ENCODE data around the gene ARL3.
"Not testable (repeated sequence)": the region's sequence is repeated elsewhere in the genome, so short reads cannot be mapped to it uniquely, and the experiment has no call there.

ARL3 gene

DNA sequence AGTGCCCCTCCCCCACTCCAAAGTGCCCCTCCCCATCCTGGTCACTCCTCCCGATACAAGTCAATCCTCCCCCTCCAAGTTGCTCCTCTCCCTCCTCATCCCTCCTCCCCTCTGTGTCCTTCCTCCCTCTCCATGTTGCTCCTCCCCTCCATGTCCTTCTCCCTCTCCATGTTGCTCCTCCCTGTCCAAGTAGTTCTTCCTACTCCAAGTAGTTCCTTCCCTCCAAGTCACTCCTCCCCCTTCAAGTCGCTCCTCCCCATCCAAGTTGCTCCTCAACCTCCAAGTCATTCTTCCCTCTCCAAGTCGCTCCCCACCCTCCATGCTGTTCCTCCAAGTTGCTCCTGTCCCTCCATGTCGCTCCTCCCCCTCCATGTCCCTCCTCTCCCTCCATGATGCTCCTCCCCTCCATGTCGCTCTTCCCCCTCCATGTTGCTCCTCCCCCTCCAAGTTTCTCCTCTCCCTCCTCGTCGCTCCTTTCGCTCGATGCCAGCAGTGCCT is 20.9 kb upstream of the ARL3 start:
- DNase-seq, result no peak

- no peak for DNase-seq
Observed at GRCh38 chr10:102732661-102733060, 18.5 kb upstream of the ARL3 start.

DNA sequence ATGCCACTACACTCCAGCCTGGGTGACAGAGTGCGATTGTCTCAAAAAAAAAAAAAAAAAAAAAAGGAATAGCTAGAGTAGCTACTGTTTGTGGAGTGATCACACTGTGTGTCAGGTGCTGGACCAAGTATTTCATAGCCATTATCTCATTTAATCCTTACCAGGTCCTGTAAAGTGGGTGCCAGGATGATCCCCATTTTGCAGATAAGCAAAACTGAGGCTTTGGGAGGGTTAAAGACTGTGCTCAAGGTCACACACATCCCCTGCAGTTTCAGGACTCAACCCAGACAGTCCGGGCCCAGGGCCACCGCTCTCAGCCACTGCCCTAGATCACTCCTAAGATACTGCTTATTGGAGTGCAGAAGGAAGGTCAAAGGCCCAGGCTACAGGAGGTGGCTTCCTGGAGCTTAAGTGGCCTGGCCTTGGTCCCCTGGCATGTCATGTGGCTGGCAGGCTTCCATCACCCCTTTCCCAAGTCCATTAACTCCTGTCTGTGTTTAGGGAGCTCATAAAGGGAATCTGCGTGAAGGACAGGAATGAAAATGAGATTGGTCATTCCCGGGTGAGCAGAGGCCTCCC is 17.1 kb upstream of the ARL3 start:
- DNase-seq, result no peak

- DNase-seq, result no peak
Observed at GRCh38 chr10:102729029-102730026, 15.1 kb upstream of the ARL3 start.

DNA sequence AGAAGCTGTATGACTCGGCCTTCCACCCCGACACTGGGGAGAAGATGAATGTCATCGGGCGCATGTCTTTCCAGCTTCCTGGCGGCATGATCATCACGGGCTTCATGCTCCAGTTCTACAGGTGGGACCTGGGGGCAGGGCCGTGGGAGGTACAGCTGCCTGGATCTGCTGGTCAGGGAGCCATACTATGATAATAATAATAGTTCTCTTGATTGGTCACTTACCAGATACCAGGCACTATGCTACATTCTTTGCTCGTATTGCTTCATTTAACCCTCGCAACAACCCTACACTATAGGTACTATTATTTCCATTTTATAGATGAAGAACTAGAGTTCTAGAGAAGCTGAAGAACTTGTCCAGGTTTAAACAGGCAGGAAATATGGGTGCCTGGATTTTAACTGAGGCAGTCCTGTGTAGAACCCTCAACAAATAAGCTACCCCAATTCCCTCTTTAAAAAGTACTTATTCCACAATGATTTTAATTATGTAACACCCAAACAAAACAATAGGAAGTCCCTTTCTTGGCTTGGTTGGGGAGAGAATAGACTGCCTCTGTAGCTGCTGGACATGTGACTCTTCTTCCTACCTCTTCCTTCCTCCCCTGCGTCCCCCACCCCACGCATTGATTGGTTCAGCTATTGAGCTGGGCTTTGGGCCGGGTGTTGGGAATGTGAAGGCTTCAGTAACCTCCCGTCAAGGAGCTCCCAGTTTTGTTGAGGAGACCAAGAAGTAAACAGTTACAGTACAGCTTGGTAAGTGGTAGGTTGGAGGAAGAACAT is 13.0 kb upstream of the ARL3 start:
- DNase-seq, result no peak

DNA sequence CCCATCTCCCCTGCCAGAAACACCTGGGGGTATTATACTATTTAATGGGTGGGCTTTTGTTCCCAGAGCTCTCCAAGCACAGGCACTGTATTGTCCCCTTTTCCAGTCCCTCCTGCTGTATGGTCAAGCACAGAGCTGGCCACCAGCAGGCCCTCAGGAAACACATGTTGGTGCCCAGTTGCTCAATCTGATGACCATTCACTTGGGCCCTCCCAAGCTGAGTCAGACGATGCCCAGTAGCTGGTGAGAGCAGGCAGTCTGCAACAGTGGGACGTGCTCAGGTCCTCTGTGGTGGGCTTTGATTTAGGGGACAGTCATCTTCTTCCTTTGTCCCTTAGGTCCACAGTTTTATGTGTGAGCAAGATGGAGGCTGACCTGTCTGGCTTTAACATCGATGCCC is 12.1 kb upstream of the ARL3 start:
- DNase-seq, result no peak

DNA sequence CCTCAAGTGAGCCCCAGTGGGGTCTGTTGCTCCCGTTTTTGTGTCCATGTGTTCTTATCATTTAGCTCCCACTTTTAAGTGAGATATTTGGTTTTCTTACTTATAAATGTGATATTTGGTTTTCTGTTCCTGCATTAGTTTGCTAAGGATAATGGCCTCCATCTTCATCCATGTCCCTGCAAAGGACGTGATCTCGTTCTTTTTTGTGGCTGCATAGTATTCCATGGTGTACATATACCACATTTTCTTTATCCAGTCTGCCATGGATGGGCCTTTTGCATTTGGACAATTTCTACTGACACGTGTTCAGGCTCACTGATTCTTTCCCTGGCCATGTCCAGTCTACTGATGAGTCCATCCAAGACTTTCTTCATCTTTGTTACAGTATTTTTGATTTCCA is 9.8 kb upstream of the ARL3 start:
- DNase-seq, result no peak

GRCh38 chr10:102721954-102722353 is 7.8 kb upstream of the ARL3 start:
- no peak for DNase-seq

DNA sequence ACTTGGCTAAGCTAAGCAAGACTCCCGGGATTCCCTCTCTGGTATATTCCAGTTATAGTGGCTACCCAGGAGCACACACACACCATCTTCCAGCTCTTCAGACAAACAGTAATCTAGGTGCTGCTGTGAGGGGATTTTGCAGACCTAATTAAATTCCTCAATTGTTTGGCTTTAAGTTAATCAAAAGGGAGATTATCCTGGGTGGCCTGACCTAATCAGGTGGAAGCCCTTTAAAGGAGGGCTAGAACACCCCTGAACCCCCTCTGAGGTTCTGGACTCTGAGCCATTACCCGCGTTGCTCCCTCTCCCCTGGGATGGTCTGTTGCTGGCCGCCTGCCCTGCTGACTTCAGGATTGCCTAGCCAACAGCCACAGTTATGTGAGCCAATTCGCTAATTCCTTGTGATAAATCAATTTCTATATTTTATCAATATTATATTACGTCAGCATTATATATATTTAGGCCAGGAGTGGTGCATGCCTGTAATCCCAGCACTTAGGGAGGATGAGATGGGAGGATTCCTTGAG is 6.6 kb upstream of the ARL3 start:
- no peak for DNase-seq

- DNase-seq, result no peak
Observed at GRCh38 chr10:102720337-102720736, 6.1 kb upstream of the ARL3 start.

DNA sequence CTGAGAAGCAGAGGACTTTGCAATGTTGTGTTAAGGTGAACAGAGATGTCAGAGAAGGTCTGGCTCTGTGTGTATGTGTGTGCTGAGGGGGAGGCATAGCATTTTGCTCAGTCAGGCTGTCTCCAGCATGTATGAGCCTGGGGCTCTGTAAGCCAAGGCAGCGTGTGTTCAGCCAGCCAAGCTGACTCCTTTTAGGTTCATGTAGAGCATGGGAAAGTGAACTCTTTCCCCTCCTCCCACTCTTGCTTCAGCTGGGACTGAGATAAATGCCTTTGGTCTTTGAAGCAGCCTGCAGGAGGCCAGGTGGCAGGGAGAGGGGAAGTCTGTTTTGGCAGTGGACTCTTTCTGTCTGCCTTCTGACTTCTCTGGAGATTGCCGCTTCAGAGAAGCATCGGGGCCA is 4.0 kb upstream of the ARL3 start:
- no peak for DNase-seq

DNA sequence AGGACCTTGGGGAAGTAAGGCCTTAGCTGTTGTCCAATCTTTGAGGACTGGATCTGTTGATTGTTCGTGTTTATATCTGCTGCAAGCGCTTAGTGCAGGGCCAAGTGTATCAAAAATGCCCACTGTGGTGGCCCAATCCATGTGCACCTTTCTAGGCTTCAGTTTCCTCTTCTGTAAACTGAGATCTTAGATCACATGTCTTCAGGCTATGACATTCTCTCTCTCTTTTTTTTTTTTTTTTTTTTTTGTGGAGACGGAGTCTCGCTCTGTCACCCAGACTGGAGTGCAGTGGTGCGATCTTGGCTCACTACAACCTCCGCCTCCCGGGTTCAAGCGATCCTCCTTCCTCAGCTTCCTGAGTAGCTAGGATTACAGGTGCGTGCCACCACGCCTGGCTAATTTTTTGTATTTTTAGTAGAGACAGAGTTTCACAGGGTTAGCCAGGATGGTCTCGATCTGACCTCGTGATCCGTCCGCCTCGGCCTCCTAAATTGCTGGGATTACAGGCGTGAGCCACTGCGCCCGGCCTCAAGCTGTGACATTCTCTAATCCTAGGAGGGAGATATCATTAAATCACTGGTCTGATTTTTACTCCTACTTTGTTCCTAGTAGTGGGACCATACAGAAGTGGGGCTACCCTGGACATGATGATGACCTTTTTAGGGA is 2.8 kb upstream of the ARL3 start:
- DNase-seq, result not testable (repeated sequence)

DNA sequence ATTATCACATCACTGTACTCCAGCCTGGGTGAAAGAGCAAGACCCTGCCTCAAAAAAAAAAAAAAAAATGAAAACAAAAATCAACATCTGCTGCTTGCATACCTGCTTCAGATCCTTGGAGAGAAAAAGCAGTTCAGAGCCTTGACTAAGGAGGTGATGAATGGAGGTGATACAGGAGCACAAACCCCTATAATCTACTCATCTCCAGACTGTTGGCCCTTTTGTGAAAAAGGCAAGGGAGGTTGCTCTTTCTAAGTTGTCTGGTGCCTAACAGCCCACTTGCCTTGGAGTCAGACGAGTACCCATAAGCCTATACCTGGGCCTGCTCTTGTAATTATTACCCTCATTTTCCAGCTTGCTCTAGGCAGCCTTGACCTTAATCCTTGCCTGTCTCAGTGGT is 1.7 kb upstream of the ARL3 start:
- DNase-seq, result peak; percentile 11

DNA sequence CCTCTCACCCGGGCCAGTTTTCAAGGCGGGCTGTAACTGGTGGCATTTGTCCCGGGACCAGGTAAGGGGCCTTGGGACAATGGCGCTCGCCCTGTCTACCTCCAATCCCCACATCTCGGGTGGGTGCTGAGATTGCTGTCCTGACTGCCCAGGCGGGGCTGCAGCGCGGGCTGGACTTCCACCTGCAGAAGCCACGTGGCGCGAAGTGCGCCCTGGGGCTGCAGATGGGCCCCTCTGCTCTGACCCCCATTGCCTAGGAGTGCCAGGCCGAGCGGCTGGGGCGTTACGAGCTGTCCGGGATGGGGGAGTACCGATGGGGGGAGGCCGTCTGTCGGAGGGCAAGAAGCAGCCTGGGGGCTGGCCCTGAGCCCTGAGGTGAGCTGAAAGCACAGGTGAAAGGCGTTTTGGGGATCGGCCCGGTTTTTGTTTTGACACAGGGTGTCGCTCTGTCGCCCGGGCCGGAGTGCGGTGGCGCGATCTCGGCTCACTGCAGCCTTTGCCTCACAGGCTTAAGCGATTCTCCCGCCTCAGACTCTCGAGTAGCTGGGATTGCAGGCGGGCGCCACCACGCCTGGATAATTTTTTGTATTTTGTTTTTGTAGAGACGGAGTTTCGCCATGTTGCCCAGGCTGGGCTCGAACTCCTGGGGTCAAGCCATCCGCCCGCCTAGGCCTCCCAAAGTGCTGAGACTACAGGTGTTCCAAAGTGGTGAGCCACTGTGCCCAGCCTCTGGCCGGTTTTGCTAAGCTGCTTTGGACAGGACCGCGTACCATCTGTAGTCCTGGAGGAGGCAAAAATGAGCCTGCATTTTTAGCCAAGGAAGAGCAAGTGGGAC is 641 bp upstream of the ARL3 start, which contains the start of gene SFXN2:
Gene SFXN2, plus strand, starts transcription at position 16 of the 835 bp plus-strand sequence. CDS start 12,001 bp downstream, outside the sequence.
- DNase-seq, result peak; percentile 41

- no peak for DNase-seq
Observed at GRCh38 chr10:102713539-102713813, 721 bp downstream of the ARL3 start.

- no peak for DNase-seq
Observed at GRCh38 chr10:102712843-102713538, 1.2 kb downstream of the ARL3 start.

DNA sequence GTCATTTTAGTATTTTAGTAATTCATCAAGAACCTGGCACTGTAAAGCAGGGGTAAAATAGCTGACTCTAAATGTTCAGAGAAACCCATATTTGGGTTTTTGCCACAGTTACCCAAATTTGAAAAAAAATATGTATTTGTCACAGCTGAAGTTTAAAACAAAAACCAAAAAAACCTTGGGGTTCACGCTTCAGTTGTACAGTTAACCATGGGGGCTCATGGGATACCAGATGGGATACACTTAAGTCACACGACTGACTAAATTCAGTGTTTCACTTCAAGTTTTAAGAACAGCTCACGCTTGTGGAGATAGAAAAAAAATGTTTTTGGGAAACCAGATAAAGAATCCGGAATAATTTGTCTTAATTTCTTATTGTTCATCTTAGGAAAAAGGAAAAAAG is 2.1 kb downstream of the ARL3 start:
- no peak for DNase-seq

- no peak for DNase-seq
Observed at GRCh38 chr10:102710609-102711008, 3.6 kb downstream of the ARL3 start.

DNA sequence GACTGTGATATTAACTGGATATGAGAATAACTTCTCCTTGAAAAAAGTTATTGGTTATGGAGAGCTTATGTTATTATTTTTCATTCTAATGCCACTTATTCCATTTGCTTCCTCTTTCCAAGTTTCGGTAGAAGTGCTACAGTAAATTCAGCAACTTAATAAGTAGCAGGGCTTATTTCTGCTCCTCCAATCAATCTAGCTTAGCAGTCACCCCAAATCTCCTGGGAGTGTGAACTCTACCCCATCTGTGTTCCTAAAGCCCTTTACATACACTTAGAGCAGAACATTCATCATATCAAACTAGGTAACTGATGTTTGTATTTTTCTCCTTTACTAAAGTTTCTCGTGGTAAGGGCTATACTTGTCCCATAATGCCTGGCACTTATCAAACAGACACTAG is 8.7 kb downstream of the ARL3 start:
- DNase-seq, result peak; percentile 13

DNA sequence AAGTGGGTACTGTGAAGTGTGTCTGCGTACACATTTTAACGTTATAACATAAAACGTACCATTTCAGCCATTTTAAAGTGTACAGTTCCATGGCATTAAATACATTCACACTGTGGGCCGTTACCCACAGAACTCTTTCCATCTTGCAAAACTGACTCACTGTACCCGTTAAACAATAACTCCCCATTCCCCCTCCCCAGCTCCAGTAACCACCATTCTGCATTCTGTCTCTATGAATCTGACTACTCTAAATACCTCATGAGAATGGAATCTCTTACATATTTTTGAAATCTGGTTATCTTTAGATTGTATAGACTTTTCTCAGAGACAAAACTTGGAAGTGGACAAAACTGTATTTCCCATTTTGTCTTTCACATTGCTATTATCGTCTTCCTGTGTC is 9.3 kb downstream of the ARL3 start:
- no peak for DNase-seq

DNA sequence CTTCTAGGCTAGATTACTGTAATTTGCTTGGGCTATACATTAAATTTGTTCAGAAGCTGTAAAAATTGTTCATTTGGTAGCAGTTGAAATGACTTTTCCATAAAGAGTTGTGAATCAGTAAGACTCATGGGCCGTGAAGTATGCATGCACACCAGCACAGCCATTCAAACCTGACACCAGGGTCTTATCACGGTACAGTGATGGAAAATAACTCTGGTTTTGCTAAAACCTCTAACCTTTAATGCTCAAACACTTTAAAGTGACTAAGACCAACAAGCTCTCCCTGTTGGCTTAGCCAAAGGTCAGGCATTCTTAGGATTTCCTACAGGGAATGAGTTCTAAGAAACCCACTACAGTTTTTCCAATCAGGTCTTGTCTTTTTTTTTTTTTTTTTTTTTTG is 11.5 kb downstream of the ARL3 start:
- DNase-seq, result no peak
